PC-3 (cell line): ENCODE data around the gene CMTM5. TPM values are rescaled to one million over a fixed set of nuclear protein-coding genes. Genes with fewer than 3 reads are reported as not detected.

ENCODE experiments used
- ATAC-seq: fragments of 200-7000 bp; cut with Tn5 transposase; 2 replicates; pipeline ENCODE4 v1.9.1; 2020; ENCODE audit warnings: mild to moderate bottlenecking, moderate library complexity
- BruUV-seq: library from RNA; stranded (reverse); fragments of 400-500 nt; replicated peaks from 2 replicates; lab custom pipeline; 2021; lab: Mats Ljungman, UMichigan
- CTCF ChIA-PET: fragments of 300-600 bp; sonication (Branson Sonifier 250); formaldehyde crosslinking; loops from one replicate; lab custom pipeline; 2022; ENCODE audit warnings: antibody characterized with exemption; lab: Charles Lee
- POLR2A ChIA-PET: fragments of 300-600 bp; sonication (Branson Sonifier 250); formaldehyde crosslinking; loops from one replicate; lab custom pipeline; 2022; ENCODE audit warnings: antibody characterized with exemption; ENCODE audit not compliant: unreplicated experiment; lab: Charles Lee
- DNase-seq: peaks from one replicate; pipeline ENCODE4 v3.0.0-alpha.2; 2015
- H2AFZ ChIP-seq: fragments of 300-600 bp; sonication (generic); 2 replicates; pipeline ENCODE4 v1.6.0; 2016; ENCODE audit warnings: antibody characterized with exemption, low read length
- H3F3A ChIP-seq: fragments of 300-600 bp; sonication (generic); one replicate; pipeline ENCODE4 v1.6.0; 2017; ENCODE audit warnings: antibody characterized with exemption, low read length, control low read depth, mild to moderate bottlenecking; ENCODE audit not compliant: unreplicated experiment
- H3K27ac ChIP-seq: fragments of 300-600 bp; sonication (generic); 2 replicates; pipeline ENCODE4 v1.5.1; 2016; ENCODE audit warnings: mild to moderate bottlenecking, low read length
- H3K27me3 ChIP-seq: fragments of 300-600 bp; sonication (generic); 2 replicates; pipeline ENCODE4 v1.6.1; 2016; ENCODE audit warnings: low read length, mixed read lengths
- H3K36me3 ChIP-seq: fragments of 300-600 bp; sonication (generic); 2 replicates; pipeline ENCODE4 v1.6.1; 2016; ENCODE audit warnings: low read depth, mixed run types, low read length, mixed read lengths
- H3K4me1 ChIP-seq: fragments of 300-600 bp; sonication (generic); 2 replicates; pipeline ENCODE4 v1.5.1; 2016; ENCODE audit warnings: low read length; ENCODE audit not compliant: insufficient read depth
- H3K4me2 ChIP-seq: fragments of 300-600 bp; sonication (generic); 2 replicates; pipeline ENCODE4 v1.6.0; 2016; ENCODE audit warnings: low read length
- H3K4me3 ChIP-seq: fragments of 300-600 bp; sonication (generic); 2 replicates; pipeline ENCODE4 v1.5.1; 2016; ENCODE audit warnings: mild to moderate bottlenecking, low read length, mixed read lengths
- H3K79me2 ChIP-seq: fragments of 300-600 bp; sonication (generic); 2 replicates; pipeline ENCODE4 v1.6.1; 2017; ENCODE audit warnings: low read length, mixed read lengths
- H3K9ac ChIP-seq: fragments of 300-600 bp; sonication (generic); 2 replicates; pipeline ENCODE4 v1.6.0; 2016; ENCODE audit warnings: mild to moderate bottlenecking, low read length
- H3K9me2 ChIP-seq: fragments of 300-600 bp; sonication (generic); replicated peaks from 2 replicates; pipeline ENCODE4 v1.6.1; 2016; ENCODE audit warnings: mixed run types, low read length, mixed read lengths
- H3K9me3 ChIP-seq: fragments of 300-600 bp; sonication (generic); 2 replicates; pipeline ENCODE4 v1.6.1; 2016; ENCODE audit warnings: low read length, mixed read lengths
- H4K20me1 ChIP-seq: fragments of 300-600 bp; sonication (generic); 2 replicates; pipeline ENCODE4 v1.6.1; 2016; ENCODE audit warnings: low read length, mixed read lengths
- EZH2 ChIP-seq: fragments of 300-600 bp; sonication (generic); IDR thresholded peaks from one replicate; pipeline ENCODE4 v1.6.1; 2017; ENCODE audit warnings: antibody characterized with exemption, mild to moderate bottlenecking, low read length; ENCODE audit not compliant: unreplicated experiment
- EZH2phosphoT487 ChIP-seq: fragments of 300-600 bp; sonication (generic); IDR thresholded peaks from 2 replicates; pipeline ENCODE4 v1.6.1; 2018; ENCODE audit warnings: mild to moderate bottlenecking, antibody characterized with exemption, low read length, borderline replicate concordance
- intact Hi-C: fragments of 100-400 bp; cut with micrococcal nuclease; formaldehyde crosslinking; loops from 2 replicates; pipeline ENCODE4 v1.9.0; 2023
- total RNA-seq: library from RNA; depleted of rRNA; stranded (reverse); fragments of >200 nt; gene quantifications from 2 replicates; pipeline ENCODE4 v1.2.3, GENCODE V29; 2014
- TF ChIP-seq, protein P1 (sequence below): fragments of 300-600 bp; sonication (generic); conservative IDR thresholded peaks from 2 replicates; pipeline ENCODE4 v1.5.1; 2017; ENCODE audit warnings: antibody characterized with exemption, low read depth, mild to moderate bottlenecking, low read length

CMTM5 gene
- total RNA-seq, 1 experiment from 2014 or later, result not detected

DNA sequence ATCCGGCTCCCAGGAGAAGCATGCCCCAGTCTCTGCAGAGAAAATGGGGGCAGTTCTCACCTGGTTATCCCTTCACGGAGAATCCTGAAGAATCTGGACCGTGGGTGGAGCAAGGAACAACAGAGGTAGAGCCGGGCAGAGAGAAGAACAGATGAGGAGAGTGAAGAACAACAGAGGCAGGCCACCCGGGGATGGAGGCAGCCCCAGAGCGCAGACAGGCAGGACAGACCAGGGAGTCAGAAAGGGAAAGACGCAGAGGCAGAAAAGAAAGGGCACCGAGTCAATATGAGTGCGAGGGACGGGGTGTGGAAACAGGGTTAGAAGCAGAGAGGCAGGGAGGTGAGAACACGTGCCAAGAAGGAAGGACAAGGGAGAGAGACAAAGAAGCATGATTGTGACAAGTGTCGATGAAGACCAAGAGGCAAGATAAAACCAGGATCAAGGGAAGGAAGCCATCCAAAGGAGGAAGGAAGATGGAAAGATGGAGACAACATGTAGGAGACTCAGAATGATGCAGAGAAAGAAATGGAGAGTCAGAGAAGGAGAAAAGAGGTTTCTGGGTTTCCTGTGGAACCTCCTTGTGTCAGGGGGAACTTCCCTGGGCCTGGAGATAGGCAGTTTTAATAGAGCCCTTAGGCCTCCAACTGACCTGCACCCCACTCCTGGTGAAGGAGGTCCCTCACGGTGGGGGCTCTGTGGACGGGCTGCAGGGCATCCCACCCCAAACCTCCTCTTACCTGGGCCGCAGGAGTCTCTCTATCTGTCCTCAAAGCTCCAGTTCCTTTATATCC lies 30.9 kb downstream of the CMTM5 start, which contains the start of gene MYH6:
Gene MYH6, minus strand, starts transcription at position 758 of the 791 bp plus-strand sequence. CDS start 1,050 bp downstream, outside the sequence.
- Histone ChIP-seq H3K9me2 (no peaks in the 10 kb centered on the region), H3K36me3 (no peaks in the 10 kb centered on the region), H3K4me2 (no peak within 1 kb of the TSS), H3K27ac (no peak within 1 kb of the TSS), H3F3A (no peaks in the 10 kb centered on the region), H3K4me1 (no peaks in the 10 kb centered on the region), H3K4me3 (no peak within 1 kb of the TSS), H3K9me3 (no peaks in the 10 kb centered on the region), H3K79me2 (no peaks in the 10 kb centered on the region), H2AFZ (no peak within 1 kb of the TSS), H3K27me3 (peaks cover 83% of the 10 kb centered on the region), H3K9ac (no peak within 1 kb of the TSS), H4K20me1 (no peaks in the 10 kb centered on the region)
- TF ChIP-seq EZH2, result no peak
- TF ChIP-seq, protein P1, sequence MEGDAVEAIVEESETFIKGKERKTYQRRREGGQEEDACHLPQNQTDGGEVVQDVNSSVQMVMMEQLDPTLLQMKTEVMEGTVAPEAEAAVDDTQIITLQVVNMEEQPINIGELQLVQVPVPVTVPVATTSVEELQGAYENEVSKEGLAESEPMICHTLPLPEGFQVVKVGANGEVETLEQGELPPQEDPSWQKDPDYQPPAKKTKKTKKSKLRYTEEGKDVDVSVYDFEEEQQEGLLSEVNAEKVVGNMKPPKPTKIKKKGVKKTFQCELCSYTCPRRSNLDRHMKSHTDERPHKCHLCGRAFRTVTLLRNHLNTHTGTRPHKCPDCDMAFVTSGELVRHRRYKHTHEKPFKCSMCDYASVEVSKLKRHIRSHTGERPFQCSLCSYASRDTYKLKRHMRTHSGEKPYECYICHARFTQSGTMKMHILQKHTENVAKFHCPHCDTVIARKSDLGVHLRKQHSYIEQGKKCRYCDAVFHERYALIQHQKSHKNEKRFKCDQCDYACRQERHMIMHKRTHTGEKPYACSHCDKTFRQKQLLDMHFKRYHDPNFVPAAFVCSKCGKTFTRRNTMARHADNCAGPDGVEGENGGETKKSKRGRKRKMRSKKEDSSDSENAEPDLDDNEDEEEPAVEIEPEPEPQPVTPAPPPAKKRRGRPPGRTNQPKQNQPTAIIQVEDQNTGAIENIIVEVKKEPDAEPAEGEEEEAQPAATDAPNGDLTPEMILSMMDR, result no peak
- intact Hi-C loops, result no loop called here
- POLR2A ChIA-PET, result no interaction called here
- no peak for ATAC-seq
- no peak for DNase-seq
- CTCF ChIA-PET, result no interaction called here
- no TSS peak for BruUV-seq

DNA sequence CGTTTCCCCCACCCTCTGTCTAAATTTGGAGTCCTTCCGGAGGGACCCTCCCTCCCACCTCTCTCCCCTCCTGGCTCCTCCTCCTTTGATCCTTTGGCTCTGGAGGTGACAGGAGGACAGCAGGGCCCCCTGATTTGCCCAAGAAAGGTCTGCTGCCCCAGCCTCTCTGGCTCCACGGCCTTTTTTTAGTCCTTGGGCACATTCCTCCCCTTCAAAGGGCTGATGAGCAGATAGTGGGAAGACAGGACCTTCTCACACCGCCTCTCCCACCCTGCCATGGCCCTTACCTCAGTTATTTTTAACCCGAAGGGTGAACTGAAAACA lies 31.4 kb downstream of the CMTM5 start:
- no peak overlapping the region for H3K9ac ChIP-seq
- POLR2A ChIA-PET, result no interaction called here
- H3K27me3 ChIP-seq, result peaks cover 83% of the 10 kb centered on the region
- no peaks in the 10 kb centered on the region for H3F3A ChIP-seq
- H3K79me2 ChIP-seq, result no peaks in the 10 kb centered on the region
- DNase-seq (no peak), ATAC-seq (no peak)
- no peaks in the 10 kb centered on the region for H3K9me2 ChIP-seq
- BruUV-seq, result no TSS peak
- TF ChIP-seq EZH2phosphoT487 (no peak), EZH2 (no peak)
- TF ChIP-seq, protein P1, result no peak
- H2AFZ ChIP-seq, result no peak overlapping the region
- no peaks in the 10 kb centered on the region for H3K36me3 ChIP-seq
- intact Hi-C loops, result no loop called here
- H3K9me3 ChIP-seq, result no peaks in the 10 kb centered on the region
- no peak overlapping the region for H3K4me3 ChIP-seq
- CTCF ChIA-PET, result no interaction called here
- no peak overlapping the region for H3K27ac ChIP-seq
- H3K4me1 ChIP-seq, result no peaks in the 10 kb centered on the region
- H4K20me1 ChIP-seq, result no peaks in the 10 kb centered on the region
- no peak overlapping the region for H3K4me2 ChIP-seq

DNA sequence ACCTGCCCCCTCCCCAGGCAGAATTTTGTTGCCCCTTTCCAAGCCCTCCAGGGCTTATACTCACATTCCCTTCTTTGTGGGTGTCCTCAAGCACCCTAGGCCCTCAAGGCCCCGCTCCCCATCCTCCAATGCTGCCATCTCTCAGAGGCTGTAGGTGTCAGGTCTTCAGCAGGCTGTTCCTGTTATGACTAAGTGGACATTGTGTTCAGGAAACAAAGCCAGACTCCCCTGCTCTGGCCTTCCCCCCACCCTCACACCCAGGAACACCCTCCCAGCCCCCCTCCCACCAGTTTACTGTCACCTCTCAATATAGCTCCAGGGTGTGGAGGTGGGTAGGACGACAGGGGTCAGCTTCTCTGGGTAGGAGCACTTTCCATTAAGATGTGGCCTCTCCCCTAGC lies 32.6 kb downstream of the CMTM5 start:
- peaks cover 82% of the 10 kb centered on the region for H3K27me3 ChIP-seq
- no peaks in the 10 kb centered on the region for H3K4me1 ChIP-seq
- ChIA-PET CTCF (no interaction called here), POLR2A (no interaction called here)
- H3K79me2 ChIP-seq, result no peaks in the 10 kb centered on the region
- ATAC-seq (no peak), DNase-seq (no peak)
- no peaks in the 10 kb centered on the region for H3K9me2 ChIP-seq
- no peak overlapping the region for H3K4me3 ChIP-seq
- H3K27ac ChIP-seq, result no peak overlapping the region
- H3K4me2 ChIP-seq, result no peak overlapping the region
- no peaks in the 10 kb centered on the region for H3K9me3 ChIP-seq
- no peak overlapping the region for H2AFZ ChIP-seq
- no peaks in the 10 kb centered on the region for H3F3A ChIP-seq
- H3K9ac ChIP-seq, result no peak overlapping the region
- TF ChIP-seq EZH2phosphoT487, result no peak
- no peak for TF ChIP-seq EZH2
- TF ChIP-seq, protein P1, result no peak
- no peaks in the 10 kb centered on the region for H3K36me3 ChIP-seq
- no TSS peak for BruUV-seq
- intact Hi-C loops, result no loop called here
- no peaks in the 10 kb centered on the region for H4K20me1 ChIP-seq
